ENCODE results near the gene PRKAR1B. TPM values are rescaled to one million over a fixed set of nuclear protein-coding genes. Genes with fewer than 3 reads are reported as not detected.

PRKAR1B gene
- total RNA-seq, 1 donor from 2014 or later, result 14.2 TPM

- TF ChIP-seq, protein P1, sequence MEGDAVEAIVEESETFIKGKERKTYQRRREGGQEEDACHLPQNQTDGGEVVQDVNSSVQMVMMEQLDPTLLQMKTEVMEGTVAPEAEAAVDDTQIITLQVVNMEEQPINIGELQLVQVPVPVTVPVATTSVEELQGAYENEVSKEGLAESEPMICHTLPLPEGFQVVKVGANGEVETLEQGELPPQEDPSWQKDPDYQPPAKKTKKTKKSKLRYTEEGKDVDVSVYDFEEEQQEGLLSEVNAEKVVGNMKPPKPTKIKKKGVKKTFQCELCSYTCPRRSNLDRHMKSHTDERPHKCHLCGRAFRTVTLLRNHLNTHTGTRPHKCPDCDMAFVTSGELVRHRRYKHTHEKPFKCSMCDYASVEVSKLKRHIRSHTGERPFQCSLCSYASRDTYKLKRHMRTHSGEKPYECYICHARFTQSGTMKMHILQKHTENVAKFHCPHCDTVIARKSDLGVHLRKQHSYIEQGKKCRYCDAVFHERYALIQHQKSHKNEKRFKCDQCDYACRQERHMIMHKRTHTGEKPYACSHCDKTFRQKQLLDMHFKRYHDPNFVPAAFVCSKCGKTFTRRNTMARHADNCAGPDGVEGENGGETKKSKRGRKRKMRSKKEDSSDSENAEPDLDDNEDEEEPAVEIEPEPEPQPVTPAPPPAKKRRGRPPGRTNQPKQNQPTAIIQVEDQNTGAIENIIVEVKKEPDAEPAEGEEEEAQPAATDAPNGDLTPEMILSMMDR (IDR thresholded peaks at IDR 0.05; ENCODE audit: borderline replicate concordance), result no peak
- DNase-seq, result no peak
- peaks cover 4% of the 10 kb centered on the region for H3K9me3 ChIP-seq (replicated peaks)
- no peak overlapping the region for H3K4me3 ChIP-seq
- H3K27me3 ChIP-seq (ENCODE audit: low read depth), result no peaks in the 10 kb centered on the region
- H3K27ac ChIP-seq (replicated peaks), result no peak overlapping the region
- H3K4me1 ChIP-seq, result peaks cover 18% of the 10 kb centered on the region
- intact Hi-C loops (cut with micrococcal nuclease), result no loop called here
- H3K36me3 ChIP-seq, result peaks cover 4% of the 10 kb centered on the region
These were observed 135.0 kb downstream of the PRKAR1B start for GRCh38 chr7:591856-592628.

GRCh38 chr7:590731-591551 lies 136.1 kb downstream of the PRKAR1B start:
- H3K27me3 ChIP-seq (ENCODE audit: low read depth), result no peaks in the 10 kb centered on the region
- H3K36me3 ChIP-seq, result peaks cover 3% of the 10 kb centered on the region
- H3K9me3 ChIP-seq (replicated peaks), result peaks cover 4% of the 10 kb centered on the region
- H3K4me1 ChIP-seq, result peaks cover 18% of the 10 kb centered on the region
- TF ChIP-seq, protein P1 (IDR thresholded peaks at IDR 0.05; ENCODE audit: borderline replicate concordance), result no peak
- no peak for DNase-seq
- no peak overlapping the region for H3K27ac ChIP-seq (replicated peaks)
- intact Hi-C loops (cut with micrococcal nuclease), result no loop called here
- no peak overlapping the region for H3K4me3 ChIP-seq

DNA sequence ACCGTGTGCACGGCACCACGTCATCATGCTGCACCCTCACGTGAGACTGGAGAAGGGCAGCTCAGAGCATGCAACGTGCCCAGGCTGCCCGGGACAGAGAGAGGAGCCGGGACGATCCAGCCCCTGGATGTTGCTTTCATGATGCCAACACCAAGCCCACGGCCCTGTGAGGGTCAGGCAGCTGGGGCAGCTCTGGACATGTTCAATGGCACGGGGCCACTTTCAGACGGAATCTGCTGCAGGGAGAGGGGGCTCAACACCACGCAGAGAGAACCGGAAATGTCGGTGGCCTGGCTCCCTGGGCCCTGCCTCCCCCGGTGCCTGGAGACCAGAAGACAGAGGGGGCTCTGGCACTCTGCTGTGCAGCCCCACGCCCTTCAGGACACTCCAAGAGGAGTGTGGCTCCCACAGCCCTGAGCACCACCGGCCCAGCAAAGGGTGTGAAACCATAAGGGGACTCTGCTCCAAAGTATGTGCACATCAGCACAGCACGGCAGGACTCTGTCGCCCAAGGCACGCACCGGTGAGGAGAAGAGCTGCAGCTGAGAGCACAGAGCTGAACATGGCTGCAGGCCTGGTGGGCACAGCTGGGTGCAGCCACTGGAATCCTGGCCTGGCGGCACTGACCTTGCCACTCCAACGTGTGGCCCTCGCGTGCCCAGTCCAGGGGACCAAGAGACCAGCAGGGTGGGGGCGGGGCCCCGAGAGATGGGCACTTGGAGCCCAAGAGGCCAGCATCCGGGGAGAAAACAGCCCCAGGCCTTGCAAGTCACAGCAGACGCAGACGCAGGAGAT lies 137.1 kb downstream of the PRKAR1B start:
- intact Hi-C loops (cut with micrococcal nuclease), result no loop called here
- Histone ChIP-seq H3K4me1 (peaks cover 18% of the 10 kb centered on the region), H3K27me3 (ENCODE audit: low read depth) (no peaks in the 10 kb centered on the region), H3K9me3 (replicated peaks) (no peaks in the 10 kb centered on the region), H3K27ac (replicated peaks) (no peak overlapping the region), H3K4me3 (no peak overlapping the region), H3K36me3 (no peaks in the 10 kb centered on the region)
- no peak for DNase-seq
- TF ChIP-seq, protein P1 (IDR thresholded peaks at IDR 0.05; ENCODE audit: borderline replicate concordance), result no peak

DNA sequence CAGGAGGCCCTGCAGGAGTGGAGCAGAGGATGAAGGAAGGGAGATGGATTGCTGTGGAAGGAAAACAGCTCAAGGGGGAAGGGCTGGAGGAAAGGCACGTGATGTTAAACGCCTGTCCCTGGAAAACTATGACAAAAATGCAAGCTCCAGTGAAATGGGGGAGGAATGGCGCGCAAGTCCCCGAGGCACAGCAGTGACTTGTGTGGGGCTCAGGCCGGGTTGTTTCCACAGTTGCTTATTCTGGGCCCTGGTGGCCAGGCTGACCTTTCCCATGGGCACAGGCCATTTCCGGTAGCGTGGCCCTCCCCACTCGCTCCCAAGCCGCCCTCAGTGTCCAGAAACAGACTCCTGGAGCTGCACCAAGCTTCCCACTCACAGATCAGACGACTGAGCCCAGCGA lies 139.3 kb downstream of the PRKAR1B start:
- Histone ChIP-seq H3K4me3 (no peak overlapping the region), H3K36me3 (no peaks in the 10 kb centered on the region), H3K4me1 (peaks cover 6% of the 10 kb centered on the region), H3K27ac (replicated peaks) (peak overlapping the region; percentile 33), H3K9me3 (replicated peaks) (no peaks in the 10 kb centered on the region), H3K27me3 (ENCODE audit: low read depth) (no peaks in the 10 kb centered on the region)
- DNase-seq, result no peak
- intact Hi-C loops (cut with micrococcal nuclease), result no loop called here
- TF ChIP-seq, protein P1 (IDR thresholded peaks at IDR 0.05; ENCODE audit: borderline replicate concordance), result no peak

GRCh38 chr7:586494-586893 lies 140.6 kb downstream of the PRKAR1B start:
- Histone ChIP-seq H3K9me3 (replicated peaks) (no peaks in the 10 kb centered on the region), H3K4me1 (peaks cover 5% of the 10 kb centered on the region), H3K4me3 (no peak overlapping the region), H3K27me3 (ENCODE audit: low read depth) (no peaks in the 10 kb centered on the region), H3K36me3 (no peaks in the 10 kb centered on the region), H3K27ac (replicated peaks) (no peak overlapping the region)
- intact Hi-C loops (cut with micrococcal nuclease), result no loop called here
- no peak for DNase-seq
- TF ChIP-seq, protein P1 (IDR thresholded peaks at IDR 0.05; ENCODE audit: borderline replicate concordance), result no peak

Measured in left ventricle myocardium inferior (tissue), 1 donor.